Measurements from ENCODE around the gene ZXDC. TPM values are rescaled to one million over a fixed set of nuclear protein-coding genes. Genes with fewer than 3 reads are reported as not detected.

Gene ZXDC
- total RNA-seq, 1 donor from 2014 or later, result 45.4 TPM

- H3K27ac Mint-ChIP-seq, result no peak overlapping the region
- CTCF ChIA-PET, result no interaction called here
- ATAC-seq (ENCODE audit: low read depth) (no peak), DNase-seq (no peak)
- POLR2A ChIA-PET, result no interaction called here
- intact Hi-C loops (cut with micrococcal nuclease), result loop anchor here (5.0 to 10.0 kb wide), 6 partner anchors 1113 to 1745 kb away; partner anchors contain the start of genes ABTB1, EEFSEC, RUVBL1 and SEC61A1
- no peak for TF ChIP-seq CTCF (IDR thresholded peaks at IDR 0.05)
- H3K9me3 Mint-ChIP-seq, result no peaks in the 10 kb centered on the region
- H3K36me3 Mint-ChIP-seq (ENCODE audit: low read depth), result no peaks in the 10 kb centered on the region
- H3K4me1 Mint-ChIP-seq, result peaks cover 7% of the 10 kb centered on the region
- no peak overlapping the region for H3K4me3 Mint-ChIP-seq
- H3K27me3 Mint-ChIP-seq, result no peaks in the 10 kb centered on the region
These were observed 4.0 kb upstream of the ZXDC start for GRCh38 chr3:126479642-126480041.

DNA sequence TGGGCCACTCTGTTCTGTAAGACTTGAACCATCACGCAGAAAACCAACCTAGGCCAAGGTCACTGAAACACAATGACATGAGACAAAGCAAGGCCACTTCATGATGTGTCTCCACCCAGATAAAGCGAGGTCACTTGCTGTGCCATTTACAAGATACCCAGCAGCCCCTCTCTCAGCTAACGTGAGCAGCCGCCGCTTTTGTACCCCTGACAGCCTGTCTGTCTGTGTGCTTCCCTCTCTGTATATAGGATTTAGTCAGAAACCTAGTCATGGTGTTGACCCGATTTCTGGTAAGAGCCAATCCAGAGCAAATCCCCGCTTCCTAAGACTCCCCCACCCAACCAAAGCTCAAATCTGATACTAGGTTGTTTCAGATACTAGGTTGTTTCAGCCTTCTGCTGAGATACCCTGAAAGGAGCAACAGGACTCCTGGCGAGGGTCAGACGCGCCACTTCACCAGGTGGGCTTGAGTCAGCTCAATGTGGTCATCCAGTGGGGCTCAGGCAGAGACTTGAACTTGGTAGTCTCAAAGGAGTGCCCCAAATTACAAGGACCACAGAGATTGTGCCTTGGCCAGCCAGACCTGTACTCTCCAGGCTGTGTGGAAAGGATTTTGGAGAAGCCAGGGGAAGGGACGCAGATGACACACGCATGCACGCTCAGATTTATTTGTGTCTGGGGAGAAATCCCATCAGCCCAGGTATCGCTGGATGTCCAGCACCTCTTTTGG lies 3.1 kb upstream of the ZXDC start:
- Mint-ChIP-seq H3K4me1 (peaks cover 16% of the 10 kb centered on the region), H3K36me3 (ENCODE audit: low read depth) (peaks cover under 1% of the 10 kb centered on the region), H3K9me3 (no peaks in the 10 kb centered on the region), H3K4me3 (no peak overlapping the region), H3K27ac (no peak overlapping the region), H3K27me3 (no peaks in the 10 kb centered on the region)
- DNase-seq (no peak), ATAC-seq (ENCODE audit: low read depth) (no peak)
- CTCF ChIA-PET, result no interaction called here
- intact Hi-C loops (cut with micrococcal nuclease), result loop anchor here (5.0 to 10.0 kb wide), 6 partner anchors 1114 to 1744 kb away; partner anchors contain the start of genes ABTB1, EEFSEC, RUVBL1 and SEC61A1
- POLR2A ChIA-PET, result no interaction called here
- TF ChIP-seq CTCF (IDR thresholded peaks at IDR 0.05), result no peak

DNA sequence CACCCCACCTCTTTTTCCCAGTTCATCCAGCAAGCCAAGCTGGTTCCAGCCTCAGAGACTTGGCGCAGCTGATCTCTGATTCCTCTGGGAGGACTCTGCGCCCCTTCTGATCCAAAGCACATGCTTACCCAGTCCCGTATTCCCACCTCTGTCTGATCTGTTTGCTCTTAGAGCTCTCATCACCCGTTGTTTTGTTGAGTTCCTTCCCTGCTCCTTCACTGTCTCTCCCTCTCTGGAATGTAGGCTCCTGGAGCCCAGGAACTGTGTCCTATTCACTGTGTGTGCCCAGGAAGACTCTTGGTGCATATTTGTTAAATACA lies 1.3 kb upstream of the ZXDC start:
- intact Hi-C loops (cut with micrococcal nuclease), result loop anchor here (5.0 to 10.0 kb wide), 6 partner anchors 1115 to 1742 kb away; partner anchors contain the start of genes ABTB1, EEFSEC, RUVBL1 and SEC61A1
- no peak for ATAC-seq (ENCODE audit: low read depth)
- Mint-ChIP-seq H3K4me3 (peak overlapping the region; percentile 87), H3K9me3 (no peaks in the 10 kb centered on the region), H3K27me3 (no peaks in the 10 kb centered on the region), H3K27ac (no peak overlapping the region), H3K4me1 (peaks cover 34% of the 10 kb centered on the region), H3K36me3 (ENCODE audit: low read depth) (peaks cover 18% of the 10 kb centered on the region)
- POLR2A ChIA-PET, result interaction anchor here (0.8 kb wide), 1 partner anchor 13 kb away, joined by 3 read pairs; no protein-coding TSS in a partner anchor
- CTCF ChIA-PET, result interaction anchor here (1.1 kb wide), 1 partner anchor 275 kb away, joined by 3 read pairs; no protein-coding TSS in a partner anchor
- TF ChIP-seq CTCF (IDR thresholded peaks at IDR 0.05), result no peak
- no peak for DNase-seq

DNA sequence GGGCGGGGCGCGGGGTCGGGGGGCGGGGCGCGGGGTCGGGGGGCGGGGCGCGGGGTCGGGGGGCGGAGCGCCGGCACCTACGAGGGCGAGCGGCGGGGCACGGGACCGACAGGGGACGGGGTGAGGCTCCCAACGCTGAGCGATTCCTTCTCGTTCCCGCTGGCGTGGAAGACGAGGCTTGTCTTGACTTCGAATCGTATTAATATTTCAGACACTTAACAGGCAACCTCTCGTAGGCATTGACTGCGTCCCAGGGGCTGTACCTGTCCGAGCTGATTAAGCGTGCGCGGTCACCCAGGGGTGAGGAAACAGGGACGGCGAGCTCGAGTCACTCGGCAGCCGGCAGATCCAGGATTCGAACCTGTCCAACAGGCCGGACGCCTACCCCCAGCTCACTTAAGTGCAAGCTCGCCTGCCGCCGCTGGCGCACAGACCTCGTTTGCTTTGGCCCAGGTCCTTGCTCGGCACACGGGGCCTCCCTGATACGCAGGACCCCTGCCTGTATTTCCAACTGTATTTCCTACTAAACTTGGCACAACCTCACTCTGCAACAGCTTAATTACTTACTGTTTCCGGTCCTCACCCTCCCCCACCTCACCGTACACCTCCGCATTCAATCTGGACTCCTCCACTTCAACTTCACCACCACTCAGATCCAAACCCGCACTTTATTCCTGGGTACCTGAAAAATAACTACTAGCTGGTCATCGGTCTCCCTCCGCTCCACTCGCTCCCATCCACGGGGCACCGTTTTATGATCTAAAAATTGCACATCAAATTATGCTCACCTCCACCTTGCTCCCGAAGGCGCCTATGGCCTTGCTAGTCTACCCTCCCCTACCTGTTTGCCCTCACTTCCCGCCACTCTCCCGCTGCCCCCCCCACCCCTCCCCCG lies 722 bp upstream of the ZXDC start:
- intact Hi-C loops (cut with micrococcal nuclease), result loop anchor here (1.0 to 10.0 kb wide), 8 partner anchors 228 to 1742 kb away; partner anchors contain the start of genes ABTB1, CHCHD6, EEFSEC and RUVBL1
- Mint-ChIP-seq H3K27ac (peak overlapping the region; percentile 63), H3K27me3 (no peaks in the 10 kb centered on the region), H3K36me3 (ENCODE audit: low read depth) (peaks cover 22% of the 10 kb centered on the region), H3K4me3 (peak overlapping the region; percentile 87), H3K9me3 (no peaks in the 10 kb centered on the region), H3K4me1 (peaks cover 37% of the 10 kb centered on the region)
- ChIA-PET POLR2A (interaction anchor here (0.6 to 1.2 kb wide), 5 partner anchors 13 to 1598 kb away, joined by 3 to 4 read pairs (median 3); partner anchors contain the start of gene SLC41A3), CTCF (interaction anchor here (1.1 kb wide), 1 partner anchor 275 kb away, joined by 3 read pairs; no protein-coding TSS in a partner anchor)
- no peak for TF ChIP-seq CTCF (IDR thresholded peaks at IDR 0.05)
- peak; percentile 2 for ATAC-seq (ENCODE audit: low read depth)
- DNase-seq, result peak; percentile 62

Data from activated B cell treated with CpG ODN at 0.5 μM for 24 hours (primary cell).